Bronchial epithelial cell (primary cell): Measurements from ENCODE around the gene NFKBIB. TPM values are rescaled to one million over a fixed set of nuclear protein-coding genes. Genes with fewer than 3 reads are reported as not detected.
A peak's percentile ranks its signal among the peaks of the same experiment; 100 is the strongest.

Experiments
- DNase-seq: peaks from one replicate; pipeline ENCODE4 v3.0.0-alpha.2; 2010; ENCODE audit warnings: low read depth
- FAIRE-seq: peaks from 2 replicates; lab custom pipeline; 2011; peaks lifted over from hg19 to GRCh38; lab: Jason Lieb, UNC
- H3K27me3 ChIP-seq: 2 replicates; pipeline ENCODE4 v1.5.1; 2011; ENCODE audit warnings: low read length; ENCODE audit not compliant: control insufficient read depth, insufficient read depth
- H3K36me3 ChIP-seq: 2 replicates; pipeline ENCODE4 v1.5.1; 2011; ENCODE audit warnings: low read length; ENCODE audit not compliant: control insufficient read depth, insufficient read depth
- H3K4me3 ChIP-seq: 2 replicates; pipeline ENCODE4 v1.5.1; 2011; ENCODE audit warnings: mild to moderate bottlenecking, low read depth, low read length, control low read depth
- CTCF ChIP-seq: IDR thresholded peaks from 2 replicates; pipeline ENCODE4 v1.5.1; 2011; ENCODE audit warnings: mild to moderate bottlenecking, moderate library complexity, low read length, control low read depth, inconsistent platforms; ENCODE audit not compliant: insufficient read depth, severe bottlenecking
- total RNA-seq: library from RNA; depleted of rRNA; stranded (reverse); fragments of >200 nt; gene quantifications from 2 replicates; pipeline ENCODE4 v1.2.1, GENCODE V29; 2014

NFKBIB gene
- total RNA-seq, 1 donor from 2014 or later: 23.2 TPM

- peaks cover 18% of the 10 kb centered on the region for H3K36me3 ChIP-seq
- TF ChIP-seq CTCF: no peak
- DNase-seq: no peak
Measured at GRCh38 chr19:38907670-38908069, 7.9 kb downstream of the NFKBIB start.

GRCh38 chr19:38908911-38909310, 9.1 kb downstream of the NFKBIB start:
- no peak for FAIRE-seq
- peaks cover 18% of the 10 kb centered on the region for H3K36me3 ChIP-seq
- no peaks in the 10 kb centered on the region for H3K27me3 ChIP-seq
- no peak for DNase-seq
- TF ChIP-seq CTCF: no peak
- no peak overlapping the region for H3K4me3 ChIP-seq

More at GRCh38 chr19:38907670-38908069, 7.9 kb downstream of the NFKBIB start:
- Histone ChIP-seq H3K4me3 (no peak overlapping the region), H3K27me3 (no peaks in the 10 kb centered on the region)
- FAIRE-seq: no peak

GRCh38 chr19:38910488-38910887, 10.7 kb downstream of the NFKBIB start:
- no peak overlapping the region for H3K4me3 ChIP-seq
- DNase-seq (no peak), FAIRE-seq (no peak)
- H3K36me3 ChIP-seq: peaks cover 11% of the 10 kb centered on the region
- no peaks in the 10 kb centered on the region for H3K27me3 ChIP-seq
- no peak for TF ChIP-seq CTCF

GRCh38 chr19:38911388-38912001, 11.7 kb downstream of the NFKBIB start:
- FAIRE-seq (no peak), DNase-seq (no peak)
- no peaks in the 10 kb centered on the region for H3K27me3 ChIP-seq
- no peak for TF ChIP-seq CTCF
- H3K4me3 ChIP-seq: no peak overlapping the region
- peaks cover 7% of the 10 kb centered on the region for H3K36me3 ChIP-seq

- H3K36me3 ChIP-seq: no peaks in the 10 kb centered on the region
- no peak overlapping the region for H3K4me3 ChIP-seq
- H3K27me3 ChIP-seq: no peaks in the 10 kb centered on the region
- DNase-seq: no peak
- TF ChIP-seq CTCF: no peak
- FAIRE-seq: peak; percentile 32
Measured at GRCh38 chr19:38912600-38913514, 13.1 kb downstream of the NFKBIB start.
